Measurements from ENCODE around the gene TDO2.

- TF ChIP-seq CTCF (conservative IDR thresholded peaks at IDR 0.05; ENCODE audit: low read depth, low read length) (no peak), POLR2A (IDR thresholded peaks at IDR 0.05; ENCODE audit: low read depth, low read length) (no peak), FOS (IDR thresholded peaks at IDR 0.05; ENCODE audit: low read depth, low read length) (no peak), NFE2L2 (IDR thresholded peaks at IDR 0.05; ENCODE audit: low read depth, low read length) (no peak), RAD21 (IDR thresholded peaks at IDR 0.05; ENCODE audit: low read length) (no peak), MXI1 (IDR thresholded peaks at IDR 0.05; ENCODE audit: borderline replicate concordance, low read depth, low read length) (no peak), USF2 (IDR thresholded peaks at IDR 0.05; ENCODE audit: low read depth, low read length) (no peak)
These were observed at the start of gene TDO2 for GRCh38 chr4:155903453-155903852.

Data from IMR-90 (cell line).